IMR-90 (cell line): ENCODE measurements around the gene IVNS1ABP. TPM values are rescaled to one million over a fixed set of nuclear protein-coding genes. Genes with fewer than 3 reads are reported as not detected.

Source experiments
- ATAC-seq: fragments of 200-7000 bp; cut with Tn5 transposase; 2 replicates; pipeline ENCODE4 v1.9.1; 2020; ENCODE audit warnings: low read depth, mild to moderate bottlenecking, moderate library complexity
- BruUV-seq: library from RNA; stranded (reverse); fragments of 400-500 nt; replicated peaks from 2 replicates; lab custom pipeline; 2021; lab: Mats Ljungman, UMichigan
- CTCF ChIA-PET: fragments of 300-600 bp; formaldehyde crosslinking; extraction: SDS; loops from one replicate; lab custom pipeline; 2021; ENCODE audit warnings: antibody characterized with exemption; lab: Yijun Ruan, JAX
- POLR2A ChIA-PET: fragments of 300-600 bp; sonication (Branson Sonifier 250); formaldehyde crosslinking; loops from one replicate; lab custom pipeline; 2022; ENCODE audit warnings: antibody characterized with exemption; ENCODE audit not compliant: unreplicated experiment; lab: Charles Lee
- DNase-seq: peaks from one replicate; pipeline ENCODE4 v3.0.0; 2013
- H2AFZ ChIP-seq: replicated peaks from 2 replicates; pipeline ENCODE3; 2013; ENCODE audit warnings: low read length, mild to moderate bottlenecking; ENCODE audit not compliant: poor library complexity
- H2AK5ac ChIP-seq: 2 replicates; pipeline ENCODE4 v1.6.1; 2013; ENCODE audit warnings: low read depth, low read length, inconsistent platforms
- H2AK9ac ChIP-seq: replicated peaks from 2 replicates; pipeline ENCODE3; 2013; ENCODE audit warnings: mild to moderate bottlenecking, low read depth, low read length, moderate library complexity; ENCODE audit not compliant: poor library complexity
- H2BK120ac ChIP-seq: 2 replicates; pipeline ENCODE4 v1.6.1; 2013; ENCODE audit warnings: low read depth, low read length, inconsistent platforms
- H2BK15ac ChIP-seq: 3 replicates; pipeline ENCODE4 v1.6.1; 2013; ENCODE audit warnings: low read depth, low read length, inconsistent platforms
- H2BK20ac ChIP-seq: 2 replicates; pipeline ENCODE4 v1.6.1; 2013; ENCODE audit warnings: low read depth, mild to moderate bottlenecking, inconsistent platforms, low read length, moderate library complexity
- H2BK5ac ChIP-seq: 2 replicates; pipeline ENCODE4 v1.6.1; 2013; ENCODE audit warnings: mild to moderate bottlenecking, low read depth, low read length, inconsistent platforms; ENCODE audit not compliant: poor library complexity, severe bottlenecking
- H3K14ac ChIP-seq: replicated peaks from 2 replicates; pipeline ENCODE4 v1.6.1; 2013; ENCODE audit warnings: low read depth, low read length, inconsistent platforms
- H3K18ac ChIP-seq: 2 replicates; pipeline ENCODE4 v1.6.1; 2013; ENCODE audit warnings: low read depth, low read length, control low read depth
- H3K23ac ChIP-seq: 2 replicates; pipeline ENCODE4 v1.6.1; 2013; ENCODE audit warnings: low read depth, low read length, inconsistent platforms
- H3K27ac ChIP-seq: 2 replicates; pipeline ENCODE4 v1.5.1; 2013; ENCODE audit warnings: mild to moderate bottlenecking, control low read depth, low read length; ENCODE audit not compliant: insufficient read depth
- H3K27me3 ChIP-seq: 2 replicates; pipeline ENCODE4 v1.6.1; 2013; ENCODE audit warnings: low read length; ENCODE audit not compliant: control insufficient read depth, insufficient read depth
- H3K36me3 ChIP-seq: 2 replicates; pipeline ENCODE4 v1.6.1; 2013; ENCODE audit warnings: low read length, mixed read lengths; ENCODE audit not compliant: control insufficient read depth, insufficient read depth
- H3K4ac ChIP-seq: 2 replicates; pipeline ENCODE4 v1.6.1; 2013; ENCODE audit warnings: low read depth, low read length, inconsistent platforms
- H3K4me1 ChIP-seq: 2 replicates; pipeline ENCODE4 v1.6.1; 2013; ENCODE audit warnings: low read length, mixed read lengths; ENCODE audit not compliant: control insufficient read depth, insufficient read depth
- H3K4me2 ChIP-seq: 2 replicates; pipeline ENCODE4 v1.6.1; 2013; ENCODE audit warnings: low read depth, mild to moderate bottlenecking, control low read depth, low read length, moderate library complexity
- H3K4me3 ChIP-seq: 2 replicates; pipeline ENCODE4 v1.5.1; 2013; ENCODE audit warnings: low read depth, mild to moderate bottlenecking, control low read depth, low read length, moderate library complexity; ENCODE audit not compliant: insufficient read depth
- H3K56ac ChIP-seq: 2 replicates; pipeline ENCODE4 v1.6.1; 2013; ENCODE audit warnings: low read length, inconsistent platforms; ENCODE audit not compliant: insufficient read depth; ENCODE audit errors: extremely low read depth
- H3K79me1 ChIP-seq, 2 experiments: 2 replicates each; pipeline ENCODE4 v1.6.1; 2013; ENCODE audit warnings: low read length in 2 of 2, inconsistent platforms in 1 of 2, low read depth in 1 of 2
- H3K9ac ChIP-seq: 2 replicates; pipeline ENCODE4 v1.6.1; 2013; ENCODE audit warnings: low read depth, low read length, control low read depth
- H3K9me1 ChIP-seq: 2 replicates; pipeline ENCODE4 v1.6.1; 2013; ENCODE audit warnings: low read length, inconsistent platforms; ENCODE audit not compliant: insufficient read depth
- H3K9me3 ChIP-seq: 2 replicates; pipeline ENCODE4 v1.6.1; 2013; ENCODE audit warnings: low read length; ENCODE audit not compliant: control insufficient read depth, insufficient read depth
- H4K20me1 ChIP-seq: 2 replicates; pipeline ENCODE4 v1.6.1; 2013; ENCODE audit warnings: low read length, inconsistent platforms; ENCODE audit not compliant: insufficient read depth
- H4K5ac ChIP-seq: 2 replicates; pipeline ENCODE4 v1.6.1; 2013; ENCODE audit warnings: mild to moderate bottlenecking, low read depth, low read length, control low read depth
- H4K8ac ChIP-seq, 2 experiments: 2 replicates each; pipeline ENCODE4 v1.6.1; 2013; ENCODE audit warnings: low read depth in 2 of 2, low read length in 2 of 2, control low read depth in 1 of 2, inconsistent platforms in 1 of 2
- H4K91ac ChIP-seq: 2 replicates; pipeline ENCODE4 v1.6.1; 2013; ENCODE audit warnings: low read depth, low read length, inconsistent platforms; ENCODE audit not compliant: insufficient read depth
- BHLHE40 ChIP-seq: fragments of 150-350 bp; IDR thresholded peaks from 2 replicates; pipeline ENCODE4 v1.6.1; 2016; ENCODE audit warnings: mild to moderate bottlenecking, low read depth, low read length
- CEBPB ChIP-seq: IDR thresholded peaks from 2 replicates; pipeline ENCODE4 v1.6.1; 2012; ENCODE audit warnings: low read depth, low read length, improper control_type of control experiment
- CHD1 ChIP-seq: IDR thresholded peaks from 2 replicates; pipeline ENCODE4 v1.6.1; 2012; ENCODE audit warnings: low read depth, low read length, improper control_type of control experiment
- FOS ChIP-seq: fragments of 150-350 bp; IDR thresholded peaks from 2 replicates; pipeline ENCODE4 v1.6.1; 2016; ENCODE audit warnings: low read depth, low read length
- MAFK ChIP-seq: IDR thresholded peaks from 2 replicates; pipeline ENCODE4 v1.6.1; 2012; ENCODE audit warnings: low read depth, low read length, improper control_type of control experiment
- MAZ ChIP-seq: IDR thresholded peaks from 2 replicates; pipeline ENCODE4 v1.6.1; 2012; ENCODE audit warnings: low read depth, mild to moderate bottlenecking, low read length, improper control_type of control experiment, moderate library complexity, borderline replicate concordance
- MXI1 ChIP-seq: IDR thresholded peaks from 2 replicates; pipeline ENCODE4 v1.6.1; 2012; ENCODE audit warnings: low read depth, mild to moderate bottlenecking, low read length, moderate library complexity, borderline replicate concordance
- NFE2L2 ChIP-seq: fragments of 150-350 bp; IDR thresholded peaks from 2 replicates; pipeline ENCODE4 v1.6.1; 2016; ENCODE audit warnings: low read depth, mild to moderate bottlenecking, low read length
- POLR2A ChIP-seq: IDR thresholded peaks from 2 replicates; pipeline ENCODE4 v1.6.1; 2012; ENCODE audit warnings: mild to moderate bottlenecking, low read depth, low read length
- RAD21 ChIP-seq: IDR thresholded peaks from 2 replicates; pipeline ENCODE4 v1.6.1; 2012; ENCODE audit warnings: low read length, improper control_type of control experiment
- RFX5 ChIP-seq: IDR thresholded peaks from 2 replicates; pipeline ENCODE4 v1.8.0; 2012; ENCODE audit warnings: low read depth, mild to moderate bottlenecking, low read length, moderate library complexity
- WGBS, 2 experiments: methylation state at CpG; one replicate each; pipeline versions ENCODE4 v1.1.5 to v1.1.7; 2013; ENCODE audit warnings: missing lambda C conversion rate in 2 of 2; ENCODE audit not compliant: insufficient read length in 1 of 2; ENCODE audit errors: extremely low coverage in 2 of 2; 5-methylcytosine and 5-hydroxymethylcytosine counted together
- dilution Hi-C: fragments of 300-500 bp; cut with HindIII; formaldehyde crosslinking; loops from one replicate; pipeline ENCODE4 v1.14.3; 2018; ENCODE audit warnings: low sequenced_read_pairs; ENCODE audit not compliant: unreplicated experiment
- in situ Hi-C: fragments of 300-500 bp; cut with MboI; formaldehyde crosslinking; loops from 3 replicates; pipeline ENCODE4 v1.14.3; 2019; ENCODE audit warnings: low sequenced_read_pairs, inconsistent platforms, mixed read lengths
- intact Hi-C: fragments of 100-400 bp; cut with micrococcal nuclease; formaldehyde crosslinking; loops from 2 replicates; pipeline ENCODE4 v1.10.0; 2022
- polyA plus RNA-seq, 3 experiments: library from polyadenylated mRNA; depleted of rRNA; stranded (reverse); fragments of >200 nt; gene quantifications; 2 replicates each; pipeline ENCODE4 v1.2.3, GENCODE V29; 2012; ENCODE audit warnings: low replicate concordance in 1 of 3
- total RNA-seq: library from RNA; depleted of rRNA; stranded (reverse); fragments of >200 nt; gene quantifications from 2 replicates; pipeline ENCODE4 v1.2.3, GENCODE V29; 2012
- TF ChIP-seq, protein P1 (sequence below): conservative IDR thresholded peaks from 2 replicates; pipeline ENCODE4 v1.5.1; 2012; ENCODE audit warnings: mild to moderate bottlenecking, low read depth, low read length, improper control_type of control experiment
- TF ChIP-seq, protein P2 (sequence below): fragments of 150-350 bp; IDR thresholded peaks from 2 replicates; pipeline ENCODE4 v1.6.1; 2016; ENCODE audit warnings: low read depth, mild to moderate bottlenecking, low read length, moderate library complexity, borderline replicate concordance
- TF ChIP-seq, protein P3 (sequence below): fragments of 150-350 bp; IDR thresholded peaks from 2 replicates; pipeline ENCODE4 v1.6.1; 2017; ENCODE audit warnings: mild to moderate bottlenecking, antibody characterized with exemption, low read length, low read depth

IVNS1ABP gene
- total and polyA plus RNA-seq, 2 of the 4 experiments (the other 2 are of a cell fraction) = 21.8 to 26.7 TPM

DNA sequence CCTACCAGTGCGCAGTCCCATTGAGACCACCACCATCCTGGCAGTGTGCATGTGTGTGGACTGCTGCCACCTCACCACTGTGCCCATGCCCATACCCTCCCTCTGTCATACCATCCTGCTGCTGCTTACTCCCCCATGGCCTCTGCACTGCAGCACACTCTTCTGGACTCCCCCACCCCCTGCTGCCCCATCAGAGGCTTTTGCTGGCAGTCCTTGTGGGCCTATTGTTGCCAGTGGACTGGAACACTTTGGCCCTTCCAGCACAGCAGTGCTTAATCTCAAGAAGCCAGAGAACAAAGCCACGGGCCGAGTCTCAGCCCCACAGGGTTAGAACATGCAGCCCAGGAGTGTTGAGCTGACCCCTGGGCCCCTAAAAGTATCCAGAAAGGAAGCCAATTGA is 41.9 kb upstream of the IVNS1ABP start:
- H4K8ac ChIP-seq = no peak overlapping the region
- 46% methylated on average over 2 of the region's 3 CpGs; no CpG with 5 or more reads in 1 of the 2 experiments for WGBS, 2 experiments
- CTCF ChIA-PET = interaction anchor here (0.6 kb wide), 1 partner anchor 189 kb away, joined by 4 read pairs; no protein-coding TSS in a partner anchor
- no TSS peak for BruUV-seq
- no peak overlapping the region for H3K9ac ChIP-seq
- H3K14ac ChIP-seq = no peak overlapping the region; the same call in 1 of the 2 replicates
- H3K27ac ChIP-seq = no peak overlapping the region
- H3K4me1 ChIP-seq = no peaks in the 10 kb centered on the region
- H4K20me1 ChIP-seq = no peaks in the 10 kb centered on the region
- no peak overlapping the region for H3K4me2 ChIP-seq
- no peaks in the 10 kb centered on the region for H3K9me1 ChIP-seq
- H2AFZ ChIP-seq = no peak overlapping the region
- DNase-seq = no peak
- H2BK15ac ChIP-seq = no peak overlapping the region
- no peaks in the 10 kb centered on the region for H3K79me1 ChIP-seq
- POLR2A ChIA-PET = no interaction called here
- H2AK9ac ChIP-seq = no peak overlapping the region
- in situ Hi-C loops (no loop called here), intact Hi-C loops (no loop called here), dilution Hi-C loops (no loop called here)
- H3K56ac ChIP-seq = no peak overlapping the region
- H3K4me3 ChIP-seq = no peak overlapping the region
- ATAC-seq = no peak
- no peak overlapping the region for H2AK5ac ChIP-seq
- no peak for TF ChIP-seq BHLHE40
- TF ChIP-seq CHD1 = no peak
- TF ChIP-seq CEBPB = no peak
- TF ChIP-seq, protein P1, sequence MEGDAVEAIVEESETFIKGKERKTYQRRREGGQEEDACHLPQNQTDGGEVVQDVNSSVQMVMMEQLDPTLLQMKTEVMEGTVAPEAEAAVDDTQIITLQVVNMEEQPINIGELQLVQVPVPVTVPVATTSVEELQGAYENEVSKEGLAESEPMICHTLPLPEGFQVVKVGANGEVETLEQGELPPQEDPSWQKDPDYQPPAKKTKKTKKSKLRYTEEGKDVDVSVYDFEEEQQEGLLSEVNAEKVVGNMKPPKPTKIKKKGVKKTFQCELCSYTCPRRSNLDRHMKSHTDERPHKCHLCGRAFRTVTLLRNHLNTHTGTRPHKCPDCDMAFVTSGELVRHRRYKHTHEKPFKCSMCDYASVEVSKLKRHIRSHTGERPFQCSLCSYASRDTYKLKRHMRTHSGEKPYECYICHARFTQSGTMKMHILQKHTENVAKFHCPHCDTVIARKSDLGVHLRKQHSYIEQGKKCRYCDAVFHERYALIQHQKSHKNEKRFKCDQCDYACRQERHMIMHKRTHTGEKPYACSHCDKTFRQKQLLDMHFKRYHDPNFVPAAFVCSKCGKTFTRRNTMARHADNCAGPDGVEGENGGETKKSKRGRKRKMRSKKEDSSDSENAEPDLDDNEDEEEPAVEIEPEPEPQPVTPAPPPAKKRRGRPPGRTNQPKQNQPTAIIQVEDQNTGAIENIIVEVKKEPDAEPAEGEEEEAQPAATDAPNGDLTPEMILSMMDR = no peak
- TF ChIP-seq MXI1 = no peak
- TF ChIP-seq RFX5 = no peak
- no peak for TF ChIP-seq MAFK
- TF ChIP-seq NFE2L2 = no peak
- TF ChIP-seq, protein P2, sequence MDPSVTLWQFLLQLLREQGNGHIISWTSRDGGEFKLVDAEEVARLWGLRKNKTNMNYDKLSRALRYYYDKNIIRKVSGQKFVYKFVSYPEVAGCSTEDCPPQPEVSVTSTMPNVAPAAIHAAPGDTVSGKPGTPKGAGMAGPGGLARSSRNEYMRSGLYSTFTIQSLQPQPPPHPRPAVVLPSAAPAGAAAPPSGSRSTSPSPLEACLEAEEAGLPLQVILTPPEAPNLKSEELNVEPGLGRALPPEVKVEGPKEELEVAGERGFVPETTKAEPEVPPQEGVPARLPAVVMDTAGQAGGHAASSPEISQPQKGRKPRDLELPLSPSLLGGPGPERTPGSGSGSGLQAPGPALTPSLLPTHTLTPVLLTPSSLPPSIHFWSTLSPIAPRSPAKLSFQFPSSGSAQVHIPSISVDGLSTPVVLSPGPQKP = no peak
- no peak for TF ChIP-seq POLR2A
- no peak for TF ChIP-seq FOS
- TF ChIP-seq, protein P3, sequence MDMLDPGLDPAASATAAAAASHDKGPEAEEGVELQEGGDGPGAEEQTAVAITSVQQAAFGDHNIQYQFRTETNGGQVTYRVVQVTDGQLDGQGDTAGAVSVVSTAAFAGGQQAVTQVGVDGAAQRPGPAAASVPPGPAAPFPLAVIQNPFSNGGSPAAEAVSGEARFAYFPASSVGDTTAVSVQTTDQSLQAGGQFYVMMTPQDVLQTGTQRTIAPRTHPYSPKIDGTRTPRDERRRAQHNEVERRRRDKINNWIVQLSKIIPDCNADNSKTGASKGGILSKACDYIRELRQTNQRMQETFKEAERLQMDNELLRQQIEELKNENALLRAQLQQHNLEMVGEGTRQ = no peak
- no peak for TF ChIP-seq MAZ
- TF ChIP-seq RAD21 = no peak
- no peak overlapping the region for H3K18ac ChIP-seq
- H3K36me3 ChIP-seq = no peaks in the 10 kb centered on the region
- no peak overlapping the region for H2BK5ac ChIP-seq
- H4K5ac ChIP-seq = no peak overlapping the region
- H3K9me3 ChIP-seq = peaks cover 2% of the 10 kb centered on the region; the same call in 1 of the 2 replicates
- no peak overlapping the region for H2BK20ac ChIP-seq
- H3K4ac ChIP-seq = no peak overlapping the region
- H3K23ac ChIP-seq = no peak overlapping the region
- no peak overlapping the region for H2BK120ac ChIP-seq
- no peaks in the 10 kb centered on the region for H3K27me3 ChIP-seq
- H4K91ac ChIP-seq = no peak overlapping the region
